Astrocyte (in vitro differentiated cells and primary cell): ENCODE data around the gene GMNN.

ENCODE experiments used
- CTCF ChIP-seq: IDR thresholded peaks from 2 replicates; pipeline ENCODE4 v1.5.1; 2011; ENCODE audit warnings: low read depth, mild to moderate bottlenecking, inconsistent platforms, low read length, moderate library complexity; ENCODE audit not compliant: insufficient read depth
- EZH2 ChIP-seq: IDR thresholded peaks from 2 replicates; pipeline ENCODE4 v1.6.1; 2012; ENCODE audit warnings: mild to moderate bottlenecking, low read length, inconsistent platforms; ENCODE audit not compliant: insufficient read depth

GRCh38 chr6:24778121-24778520, 3.4 kb downstream of the GMNN start:
- TF ChIP-seq EZH2 (no peak), CTCF (no peak)
